Testis (tissue), 3 donors: ENCODE measurements around the gene LPIN3. TPM values are rescaled to one million over a fixed set of nuclear protein-coding genes. Genes with fewer than 3 reads are reported as not detected.

Source experiments
- DNase-seq: peaks from one replicate; pipeline ENCODE4 v3.0.0-alpha.2; 2019
- H3K27ac ChIP-seq, 2 donors: fragments of 200-600 bp; sonication (generic); one replicate each; pipeline ENCODE4 v1.5.1; 2019
- H3K27me3 ChIP-seq: fragments of 200-600 bp; sonication (generic); one replicate; pipeline ENCODE4 v1.5.1; 2019
- H3K36me3 ChIP-seq: fragments of 200-600 bp; sonication (generic); one replicate; pipeline ENCODE4 v1.5.1; 2017; ENCODE audit warnings: low read depth; ENCODE audit errors: missing control alignments
- H3K4me1 ChIP-seq: fragments of 200-600 bp; sonication (generic); one replicate; pipeline ENCODE4 v1.5.1; 2019
- H3K4me3 ChIP-seq, 2 donors: fragments of 200-600 bp; sonication (generic); one replicate each; pipeline ENCODE4 v1.5.1; 2017 to 2019
- H3K9me3 ChIP-seq: fragments of 200-600 bp; sonication (generic); one replicate; pipeline ENCODE4 v1.5.1; 2017
- POLR2A ChIP-seq: fragments of 450-650 bp; IDR thresholded peaks from one replicate; pipeline ENCODE4 v1.6.1; 2017; ENCODE audit warnings: antibody characterized with exemption, mild to moderate bottlenecking, moderate library complexity
- WGBS, 2 donors: methylation state at CpG; one replicate each; pipeline ENCODE4 v1.1.5; 2018; 5-methylcytosine and 5-hydroxymethylcytosine counted together
- intact Hi-C: fragments of 100-400 bp; cut with DNase I; formaldehyde crosslinking; loops from one replicate; pipeline ENCODE4 v1.15.1; 2023; ENCODE audit warnings: low total_unique reads
- polyA plus RNA-seq: library from polyadenylated mRNA; stranded (reverse); fragments of 350-450 nt; fragmentation: Illumina TruSeq; extraction: RNeasy Lipid Tissue Mini Kit (QIAGEN cat#74804); gene quantifications from one replicate; pipeline ENCODE4 v1.2.3, GENCODE V29; 2014; ENCODE audit warnings: low read depth, low replicate concordance; ENCODE audit not compliant: insufficient read depth
- total RNA-seq, 2 donors: library from RNA; depleted of rRNA; stranded (reverse); fragments of >200 nt; gene quantifications; one replicate each; pipeline ENCODE4 v1.2.3, GENCODE V29; 2016
- TF ChIP-seq, protein P1 (sequence below), 3 experiments: fragments of 450-650 bp in 2 of 3; fragments of 200-600 bp in 1 of 3; sonication (generic) in 1 of 3; IDR thresholded peaks; one replicate each; pipeline ENCODE4 v1.5.1; 2016 to 2019; ENCODE audit warnings: antibody characterized with exemption in 3 of 3, mild to moderate bottlenecking in 2 of 3, moderate library complexity in 1 of 3

LPIN3 gene
- total and polyA plus RNA-seq, 3 donors from 2014 or later, result 7.6 to 13.6 (median 9.9) TPM

- Histone ChIP-seq H3K9me3 (no peaks in the 10 kb centered on the region), H3K4me3 (no peak overlapping the region), H3K36me3 (no peaks in the 10 kb centered on the region), H3K27me3 (no peaks in the 10 kb centered on the region), H3K4me1 (peaks cover 17% of the 10 kb centered on the region), H3K27ac (no peak overlapping the region)
- TF ChIP-seq, protein P1, sequence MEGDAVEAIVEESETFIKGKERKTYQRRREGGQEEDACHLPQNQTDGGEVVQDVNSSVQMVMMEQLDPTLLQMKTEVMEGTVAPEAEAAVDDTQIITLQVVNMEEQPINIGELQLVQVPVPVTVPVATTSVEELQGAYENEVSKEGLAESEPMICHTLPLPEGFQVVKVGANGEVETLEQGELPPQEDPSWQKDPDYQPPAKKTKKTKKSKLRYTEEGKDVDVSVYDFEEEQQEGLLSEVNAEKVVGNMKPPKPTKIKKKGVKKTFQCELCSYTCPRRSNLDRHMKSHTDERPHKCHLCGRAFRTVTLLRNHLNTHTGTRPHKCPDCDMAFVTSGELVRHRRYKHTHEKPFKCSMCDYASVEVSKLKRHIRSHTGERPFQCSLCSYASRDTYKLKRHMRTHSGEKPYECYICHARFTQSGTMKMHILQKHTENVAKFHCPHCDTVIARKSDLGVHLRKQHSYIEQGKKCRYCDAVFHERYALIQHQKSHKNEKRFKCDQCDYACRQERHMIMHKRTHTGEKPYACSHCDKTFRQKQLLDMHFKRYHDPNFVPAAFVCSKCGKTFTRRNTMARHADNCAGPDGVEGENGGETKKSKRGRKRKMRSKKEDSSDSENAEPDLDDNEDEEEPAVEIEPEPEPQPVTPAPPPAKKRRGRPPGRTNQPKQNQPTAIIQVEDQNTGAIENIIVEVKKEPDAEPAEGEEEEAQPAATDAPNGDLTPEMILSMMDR (IDR thresholded peaks at IDR 0.05), result no peak
- no peak for TF ChIP-seq POLR2A
- 60 to 66% methylated on average over 10 of the region's 10 CpGs for WGBS, 2 donors
- intact Hi-C loops, result no loop called here
- no peak for DNase-seq
These were observed 65.7 kb downstream of the LPIN3 start for GRCh38 chr20:41406353-41406752.

GRCh38 chr20:41406896-41407444 lies 66.3 kb downstream of the LPIN3 start:
- Histone ChIP-seq H3K36me3 (no peaks in the 10 kb centered on the region), H3K9me3 (no peaks in the 10 kb centered on the region), H3K27ac (no peak overlapping the region), H3K4me3 (no peak overlapping the region), H3K4me1 (peaks cover 17% of the 10 kb centered on the region), H3K27me3 (no peaks in the 10 kb centered on the region)
- intact Hi-C loops, result no loop called here
- 78 to 88% methylated on average over 7 of the region's 7 CpGs for WGBS, 2 donors
- TF ChIP-seq POLR2A, result no peak
- TF ChIP-seq, protein P1 (IDR thresholded peaks at IDR 0.05), result no peak
- no peak for DNase-seq

- no peaks in the 10 kb centered on the region for H3K9me3 ChIP-seq
- WGBS, 2 donors, result 70 to 85% methylated on average over 10 of the region's 10 CpGs
- H3K36me3 ChIP-seq, result no peaks in the 10 kb centered on the region
- H3K4me1 ChIP-seq, result peaks cover 17% of the 10 kb centered on the region
- H3K4me3 ChIP-seq, result no peak overlapping the region
- no peak for DNase-seq
- H3K27ac ChIP-seq, result no peak overlapping the region
- no peaks in the 10 kb centered on the region for H3K27me3 ChIP-seq
- intact Hi-C loops, result no loop called here
- TF ChIP-seq POLR2A, result no peak
- TF ChIP-seq, protein P1 (IDR thresholded peaks at IDR 0.05), result no peak
These were observed 67.0 kb downstream of the LPIN3 start for GRCh38 chr20:41407607-41408006.

DNA sequence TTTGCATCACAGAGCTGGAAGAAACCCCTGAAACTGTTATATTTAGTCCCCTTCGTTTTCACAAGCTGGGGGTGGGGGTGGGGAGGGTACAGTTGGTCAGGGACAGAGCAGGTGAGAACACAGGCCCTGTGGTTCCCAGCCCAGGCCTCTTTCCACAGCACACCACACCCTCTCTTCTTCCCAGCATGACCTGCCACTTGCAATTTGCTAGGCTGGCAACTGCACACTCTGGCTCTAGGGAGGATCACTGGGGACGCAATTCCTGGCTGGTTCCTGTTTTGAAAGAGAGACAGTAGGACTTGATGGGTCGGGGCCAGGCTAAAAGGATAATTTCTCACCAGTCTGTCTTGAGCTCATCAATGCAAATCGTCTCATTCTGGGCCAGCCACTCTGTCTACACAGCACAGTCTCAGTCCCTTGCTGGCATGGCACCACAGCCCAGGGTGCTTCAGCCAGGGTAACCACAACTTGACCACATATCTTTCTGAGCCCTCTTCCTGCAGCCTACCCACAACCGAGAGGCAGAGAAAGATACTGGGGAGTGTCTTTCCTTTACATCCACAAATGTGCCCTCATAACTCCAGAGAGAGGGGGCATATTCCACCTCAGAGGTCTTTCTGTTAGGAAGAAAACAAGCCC lies 67.7 kb downstream of the LPIN3 start:
- Histone ChIP-seq H3K27me3 (no peaks in the 10 kb centered on the region), H3K4me1 (peaks cover 17% of the 10 kb centered on the region), H3K4me3 (no peak overlapping the region), H3K9me3 (no peaks in the 10 kb centered on the region), H3K36me3 (no peaks in the 10 kb centered on the region), H3K27ac (no peak overlapping the region)
- WGBS, 2 donors, result 44 to 68% methylated on average over 3 to 5 of the region's 5 CpGs
- intact Hi-C loops, result no loop called here
- TF ChIP-seq, protein P1 (IDR thresholded peaks at IDR 0.05), result no peak
- TF ChIP-seq POLR2A, result no peak
- DNase-seq, result no peak

DNA sequence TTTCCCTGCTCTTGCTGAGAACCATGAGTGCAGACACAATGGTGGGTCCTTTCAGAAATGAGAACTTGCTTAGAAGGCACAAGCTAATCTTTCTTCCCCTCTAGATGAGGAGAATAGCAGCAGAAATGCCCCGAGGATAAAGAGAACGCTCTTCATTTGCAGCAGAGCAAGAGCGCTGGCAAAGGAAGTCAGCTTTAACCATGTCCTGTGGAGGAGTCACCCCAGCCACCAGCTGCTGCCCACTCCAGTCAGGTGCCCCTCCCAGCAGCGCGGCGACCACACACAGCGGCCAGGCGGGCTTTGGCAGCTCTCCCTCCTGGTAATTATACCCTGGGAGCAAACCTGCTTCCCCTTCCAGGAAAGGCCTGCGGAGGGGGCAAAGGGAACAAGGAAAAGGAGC lies 68.4 kb downstream of the LPIN3 start:
- no peak overlapping the region for H3K27ac ChIP-seq
- no peaks in the 10 kb centered on the region for H3K27me3 ChIP-seq
- H3K4me3 ChIP-seq, result no peak overlapping the region
- no peaks in the 10 kb centered on the region for H3K36me3 ChIP-seq
- H3K9me3 ChIP-seq, result no peaks in the 10 kb centered on the region
- DNase-seq, result peak; percentile 75
- H3K4me1 ChIP-seq, result peaks cover 17% of the 10 kb centered on the region
- no peak for TF ChIP-seq POLR2A
- TF ChIP-seq, protein P1 (IDR thresholded peaks at IDR 0.05), result no peak
- intact Hi-C loops, result no loop called here
- 42 to 61% methylated on average over 9 of the region's 9 CpGs for WGBS, 2 donors
